Vagina (tissue), 2 donors: ENCODE results near the gene SEC22B.
"Not testable (repeated sequence)": the region's sequence is repeated elsewhere in the genome, so short reads cannot be mapped to it uniquely, and the experiment has no call there.

Experiments
- POLR2A ChIP-seq, 2 donors: fragments of 450-650 bp; IDR thresholded peaks; one replicate each; pipeline ENCODE4 v1.6.1; 2017; ENCODE audit warnings: antibody characterized with exemption in 2 of 2, mild to moderate bottlenecking in 2 of 2, moderate library complexity in 2 of 2
- POLR2AphosphoS5 ChIP-seq, 2 donors: sonication (generic); formaldehyde crosslinking; IDR thresholded peaks; one replicate each; pipeline ENCODE4 v1.9.0; 2017; ENCODE audit warnings: antibody characterized with exemption in 2 of 2, mild to moderate bottlenecking in 2 of 2, low read depth in 1 of 2; ENCODE audit not compliant: insufficient read depth in 1 of 2
- TF ChIP-seq, protein P1 (sequence below), 3 experiments: fragments of 450-650 bp in 2 of 3; fragments of 200-600 bp in 1 of 3; sonication (generic) in 1 of 3; IDR thresholded peaks; one replicate each; pipeline ENCODE4 v1.5.1; 2017 to 2019; ENCODE audit warnings: antibody characterized with exemption in 3 of 3, mild to moderate bottlenecking in 2 of 3, moderate library complexity in 2 of 3

DNA sequence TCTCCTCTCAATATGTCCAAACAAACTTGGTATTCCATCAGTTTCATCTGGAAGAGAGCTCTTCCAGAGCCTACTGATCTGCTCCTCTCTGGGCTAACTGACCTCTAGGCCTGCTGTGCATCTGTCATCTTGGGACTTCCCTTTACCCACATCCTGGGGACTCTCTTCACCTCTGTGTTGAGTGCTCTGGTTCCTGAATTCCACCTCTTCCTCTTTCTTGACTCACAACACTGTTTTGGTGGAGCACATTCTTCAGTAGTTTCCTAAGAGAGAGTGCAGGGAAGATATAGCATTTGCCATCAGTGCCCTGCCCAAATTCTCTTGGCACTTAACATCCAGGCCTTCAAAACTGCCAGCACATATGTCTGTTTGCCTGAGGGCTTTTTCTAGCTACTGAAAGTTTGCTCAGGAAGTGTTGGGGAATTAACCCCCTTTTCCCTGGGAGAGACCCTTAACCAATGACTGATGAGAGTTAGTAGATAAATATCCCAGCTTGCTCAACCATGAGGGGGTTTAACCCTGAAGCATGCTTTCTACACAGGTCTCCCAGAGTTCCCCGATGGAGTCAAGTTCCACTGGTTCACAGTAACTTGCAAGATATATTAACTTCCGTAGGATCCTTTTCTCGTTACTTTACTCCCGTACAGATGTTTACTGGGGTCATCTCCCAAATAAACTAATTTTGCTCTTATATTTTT is 52.4 kb downstream of the SEC22B start:
- TF ChIP-seq, protein P1, sequence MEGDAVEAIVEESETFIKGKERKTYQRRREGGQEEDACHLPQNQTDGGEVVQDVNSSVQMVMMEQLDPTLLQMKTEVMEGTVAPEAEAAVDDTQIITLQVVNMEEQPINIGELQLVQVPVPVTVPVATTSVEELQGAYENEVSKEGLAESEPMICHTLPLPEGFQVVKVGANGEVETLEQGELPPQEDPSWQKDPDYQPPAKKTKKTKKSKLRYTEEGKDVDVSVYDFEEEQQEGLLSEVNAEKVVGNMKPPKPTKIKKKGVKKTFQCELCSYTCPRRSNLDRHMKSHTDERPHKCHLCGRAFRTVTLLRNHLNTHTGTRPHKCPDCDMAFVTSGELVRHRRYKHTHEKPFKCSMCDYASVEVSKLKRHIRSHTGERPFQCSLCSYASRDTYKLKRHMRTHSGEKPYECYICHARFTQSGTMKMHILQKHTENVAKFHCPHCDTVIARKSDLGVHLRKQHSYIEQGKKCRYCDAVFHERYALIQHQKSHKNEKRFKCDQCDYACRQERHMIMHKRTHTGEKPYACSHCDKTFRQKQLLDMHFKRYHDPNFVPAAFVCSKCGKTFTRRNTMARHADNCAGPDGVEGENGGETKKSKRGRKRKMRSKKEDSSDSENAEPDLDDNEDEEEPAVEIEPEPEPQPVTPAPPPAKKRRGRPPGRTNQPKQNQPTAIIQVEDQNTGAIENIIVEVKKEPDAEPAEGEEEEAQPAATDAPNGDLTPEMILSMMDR (IDR thresholded peaks at IDR 0.05): not testable (repeated sequence)
- not testable (repeated sequence) for TF ChIP-seq POLR2A (IDR thresholded peaks at IDR 0.05); POLR2AphosphoS5 (IDR thresholded peaks at IDR 0.05; ENCODE audit: insufficient read depth in 1 of 2, low read depth in 1 of 2)
